Measurements from ENCODE around the gene SELENOF. TPM values are rescaled to one million over a fixed set of nuclear protein-coding genes. Genes with fewer than 3 reads are reported as not detected.
A peak's percentile ranks its signal among the peaks of the same experiment; 100 is the strongest.

The SELENOF gene
- total and polyA plus RNA-seq, 2 of the 13 experiments (the other 11 are each of a cell fraction or from before 2014, with no cell fraction given) = 133 to 163 TPM

- no peak for TF ChIP-seq ZNF468 (CRISPR knock-in tag; IDR thresholded peaks at IDR 0.05)
- no peak for TF ChIP-seq MAFK (conservative IDR thresholded peaks at IDR 0.05 in 1 of 2, IDR thresholded peaks at IDR 0.05 in 1 of 2; ENCODE audit: low read length in 2 of 2)
- TF ChIP-seq KLF12 (CRISPR knock-in tag; IDR thresholded peaks at IDR 0.05; ENCODE audit: borderline replicate concordance) = no peak
- TF ChIP-seq CSRNP1 (CRISPR knock-in tag; IDR thresholded peaks at IDR 0.05) = no peak; the same call in 1 of the 2 replicates
- TF ChIP-seq SMC3 (IDR thresholded peaks at IDR 0.05; ENCODE audit: low read length) = no peak
- TF ChIP-seq KDM5B (CRISPR knock-in tag; IDR thresholded peaks at IDR 0.05; ENCODE audit: borderline replicate concordance) = peak; percentile 34; the same call in 1 of the 2 replicates
- TF ChIP-seq CCAR2 (optimal IDR thresholded peaks at IDR 0.05; ENCODE audit: low read depth, low read length) = no peak
- no peak; the same call in 1 of the 2 replicates for TF ChIP-seq ZNF772 (CRISPR knock-in tag; IDR thresholded peaks at IDR 0.05)
- no peak for TF ChIP-seq ZNF17 (CRISPR knock-in tag; IDR thresholded peaks at IDR 0.05)
- TF ChIP-seq, protein P1, sequence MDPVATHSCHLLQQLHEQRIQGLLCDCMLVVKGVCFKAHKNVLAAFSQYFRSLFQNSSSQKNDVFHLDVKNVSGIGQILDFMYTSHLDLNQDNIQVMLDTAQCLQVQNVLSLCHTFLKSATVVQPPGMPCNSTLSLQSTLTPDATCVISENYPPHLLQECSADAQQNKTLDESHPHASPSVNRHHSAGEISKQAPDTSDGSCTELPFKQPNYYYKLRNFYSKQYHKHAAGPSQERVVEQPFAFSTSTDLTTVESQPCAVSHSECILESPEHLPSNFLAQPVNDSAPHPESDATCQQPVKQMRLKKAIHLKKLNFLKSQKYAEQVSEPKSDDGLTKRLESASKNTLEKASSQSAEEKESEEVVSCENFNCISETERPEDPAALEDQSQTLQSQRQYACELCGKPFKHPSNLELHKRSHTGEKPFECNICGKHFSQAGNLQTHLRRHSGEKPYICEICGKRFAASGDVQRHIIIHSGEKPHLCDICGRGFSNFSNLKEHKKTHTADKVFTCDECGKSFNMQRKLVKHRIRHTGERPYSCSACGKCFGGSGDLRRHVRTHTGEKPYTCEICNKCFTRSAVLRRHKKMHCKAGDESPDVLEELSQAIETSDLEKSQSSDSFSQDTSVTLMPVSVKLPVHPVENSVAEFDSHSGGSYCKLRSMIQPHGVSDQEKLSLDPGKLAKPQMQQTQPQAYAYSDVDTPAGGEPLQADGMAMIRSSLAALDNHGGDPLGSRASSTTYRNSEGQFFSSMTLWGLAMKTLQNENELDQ (CRISPR knock-in tag; IDR thresholded peaks at IDR 0.05; ENCODE audit: borderline replicate concordance) = no peak
- no peak for TF ChIP-seq ZMAT3 (CRISPR knock-in tag; conservative IDR thresholded peaks at IDR 0.05)
- TF ChIP-seq ZSCAN22 (CRISPR knock-in tag; IDR thresholded peaks at IDR 0.05) = no peak
- peak; percentile 49; the same call in 1 of the 2 replicates for TF ChIP-seq PHF20 (CRISPR knock-in tag; IDR thresholded peaks at IDR 0.05)
- TF ChIP-seq JARID2 (CRISPR knock-in tag; IDR thresholded peaks at IDR 0.05; ENCODE audit: insufficient replicate concordance) = no peak
- no peak for TF ChIP-seq TAF15 (IDR thresholded peaks at IDR 0.05; ENCODE audit: low read depth, low read length, poor library complexity, severe bottlenecking)
- TF ChIP-seq MAZ (IDR thresholded peaks at IDR 0.05; ENCODE audit: borderline replicate concordance, low read depth, low read length) = no peak
- TF ChIP-seq MAZ (CRISPR knock-in tag; IDR thresholded peaks at IDR 0.05; ENCODE audit: low read depth) = no peak
- no peak for TF ChIP-seq MAFG (CRISPR knock-in tag; IDR thresholded peaks at IDR 0.05)
- TF ChIP-seq ZNF615 (CRISPR knock-in tag; IDR thresholded peaks at IDR 0.05; ENCODE audit: borderline replicate concordance) = no peak
- no peak for TF ChIP-seq POLR2AphosphoS2 (IDR thresholded peaks at IDR 0.05; ENCODE audit: low read depth, low read length)
- TF ChIP-seq HOXA7 (CRISPR knock-in tag; IDR thresholded peaks at IDR 0.05) = no peak
- no peak for TF ChIP-seq MED13 (CRISPR knock-in tag; IDR thresholded peaks at IDR 0.05)
- TF ChIP-seq AKAP8 (CRISPR knock-in tag; IDR thresholded peaks at IDR 0.05) = no peak
- TF ChIP-seq SETDB1 (CRISPR knock-in tag; IDR thresholded peaks at IDR 0.05; ENCODE audit: borderline replicate concordance) = no peak
- no peak for TF ChIP-seq ZNF660 (CRISPR knock-in tag; IDR thresholded peaks at IDR 0.05; ENCODE audit: borderline replicate concordance, low read depth)
- TF ChIP-seq TBP (CRISPR knock-in tag; IDR thresholded peaks at IDR 0.05) = no peak
- TF ChIP-seq EEA1 (CRISPR knock-in tag; IDR thresholded peaks at IDR 0.05; ENCODE audit: borderline replicate concordance) = no peak
- TF ChIP-seq RAD21 (CRISPR knock-in tag; IDR thresholded peaks at IDR 0.05) = no peak
Observed at GRCh38 chr1:86913896-86914600, at the start of gene SELENOF (continued).
